Measurements from ENCODE around the gene LENG8. TPM values are rescaled to one million over a fixed set of nuclear protein-coding genes. Genes with fewer than 3 reads are reported as not detected.

The LENG8 gene
- polyA plus RNA-seq, 1 donor from 2014 or later = 24.2 TPM

DNA sequence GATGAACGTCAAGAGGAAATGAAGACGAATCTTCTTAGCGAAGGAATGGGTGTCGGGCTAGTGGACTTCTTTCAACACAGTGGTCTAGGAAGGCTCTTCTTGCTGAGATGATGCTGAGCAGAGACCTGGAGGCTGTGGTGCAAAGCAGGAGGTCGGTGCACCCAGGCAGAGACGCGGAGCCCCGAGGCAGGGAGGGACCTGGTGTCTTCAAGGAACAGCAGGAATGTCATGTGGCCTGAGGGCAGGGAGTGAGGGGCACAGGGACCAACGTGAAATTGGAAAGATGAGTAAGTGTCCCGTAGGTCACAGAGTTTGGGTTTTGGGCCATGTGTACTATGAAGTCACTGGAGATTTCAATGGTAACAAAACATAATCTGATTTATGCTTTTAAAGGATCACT, 35.5 kb downstream of the LENG8 start:
- Histone ChIP-seq H3K27me3 (ENCODE audit: insufficient read depth, low read depth, low read length) (no peaks in the 10 kb centered on the region), H3K36me3 (ENCODE audit: insufficient read depth, low read length) (no peaks in the 10 kb centered on the region), H3K27ac (ENCODE audit: low read length) (no peak overlapping the region), H3K79me2 (replicated peaks; ENCODE audit: insufficient read depth, low read length) (no peaks in the 10 kb centered on the region), H3K9me2 (ENCODE audit: insufficient read depth, low read length) (no peaks in the 10 kb centered on the region), H2AFZ (ENCODE audit: low read depth, low read length) (no peak overlapping the region), H3K9me3 (ENCODE audit: low read length) (no peaks in the 10 kb centered on the region), H4K20me1 (ENCODE audit: insufficient read depth) (no peaks in the 10 kb centered on the region), H3K4me3 (ENCODE audit: low read length) (no peak overlapping the region), H3F3A (ENCODE audit: insufficient read depth, low read length, poor library complexity, severe bottlenecking) (no peaks in the 10 kb centered on the region), H3K4me2 (ENCODE audit: low read length) (no peak overlapping the region), H3K9ac (ENCODE audit: low read length) (no peak overlapping the region)
- TF ChIP-seq, protein P1, sequence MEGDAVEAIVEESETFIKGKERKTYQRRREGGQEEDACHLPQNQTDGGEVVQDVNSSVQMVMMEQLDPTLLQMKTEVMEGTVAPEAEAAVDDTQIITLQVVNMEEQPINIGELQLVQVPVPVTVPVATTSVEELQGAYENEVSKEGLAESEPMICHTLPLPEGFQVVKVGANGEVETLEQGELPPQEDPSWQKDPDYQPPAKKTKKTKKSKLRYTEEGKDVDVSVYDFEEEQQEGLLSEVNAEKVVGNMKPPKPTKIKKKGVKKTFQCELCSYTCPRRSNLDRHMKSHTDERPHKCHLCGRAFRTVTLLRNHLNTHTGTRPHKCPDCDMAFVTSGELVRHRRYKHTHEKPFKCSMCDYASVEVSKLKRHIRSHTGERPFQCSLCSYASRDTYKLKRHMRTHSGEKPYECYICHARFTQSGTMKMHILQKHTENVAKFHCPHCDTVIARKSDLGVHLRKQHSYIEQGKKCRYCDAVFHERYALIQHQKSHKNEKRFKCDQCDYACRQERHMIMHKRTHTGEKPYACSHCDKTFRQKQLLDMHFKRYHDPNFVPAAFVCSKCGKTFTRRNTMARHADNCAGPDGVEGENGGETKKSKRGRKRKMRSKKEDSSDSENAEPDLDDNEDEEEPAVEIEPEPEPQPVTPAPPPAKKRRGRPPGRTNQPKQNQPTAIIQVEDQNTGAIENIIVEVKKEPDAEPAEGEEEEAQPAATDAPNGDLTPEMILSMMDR (IDR thresholded peaks at IDR 0.05; ENCODE audit: poor library complexity, severe bottlenecking) = no peak
- TF ChIP-seq EZH2 (IDR thresholded peaks at IDR 0.05; ENCODE audit: borderline replicate concordance, insufficient read depth, low read length, poor library complexity, severe bottlenecking) = no peak
- TF ChIP-seq RAD21 (conservative IDR thresholded peaks at IDR 0.05) = no peak
- TF ChIP-seq, protein P2, sequence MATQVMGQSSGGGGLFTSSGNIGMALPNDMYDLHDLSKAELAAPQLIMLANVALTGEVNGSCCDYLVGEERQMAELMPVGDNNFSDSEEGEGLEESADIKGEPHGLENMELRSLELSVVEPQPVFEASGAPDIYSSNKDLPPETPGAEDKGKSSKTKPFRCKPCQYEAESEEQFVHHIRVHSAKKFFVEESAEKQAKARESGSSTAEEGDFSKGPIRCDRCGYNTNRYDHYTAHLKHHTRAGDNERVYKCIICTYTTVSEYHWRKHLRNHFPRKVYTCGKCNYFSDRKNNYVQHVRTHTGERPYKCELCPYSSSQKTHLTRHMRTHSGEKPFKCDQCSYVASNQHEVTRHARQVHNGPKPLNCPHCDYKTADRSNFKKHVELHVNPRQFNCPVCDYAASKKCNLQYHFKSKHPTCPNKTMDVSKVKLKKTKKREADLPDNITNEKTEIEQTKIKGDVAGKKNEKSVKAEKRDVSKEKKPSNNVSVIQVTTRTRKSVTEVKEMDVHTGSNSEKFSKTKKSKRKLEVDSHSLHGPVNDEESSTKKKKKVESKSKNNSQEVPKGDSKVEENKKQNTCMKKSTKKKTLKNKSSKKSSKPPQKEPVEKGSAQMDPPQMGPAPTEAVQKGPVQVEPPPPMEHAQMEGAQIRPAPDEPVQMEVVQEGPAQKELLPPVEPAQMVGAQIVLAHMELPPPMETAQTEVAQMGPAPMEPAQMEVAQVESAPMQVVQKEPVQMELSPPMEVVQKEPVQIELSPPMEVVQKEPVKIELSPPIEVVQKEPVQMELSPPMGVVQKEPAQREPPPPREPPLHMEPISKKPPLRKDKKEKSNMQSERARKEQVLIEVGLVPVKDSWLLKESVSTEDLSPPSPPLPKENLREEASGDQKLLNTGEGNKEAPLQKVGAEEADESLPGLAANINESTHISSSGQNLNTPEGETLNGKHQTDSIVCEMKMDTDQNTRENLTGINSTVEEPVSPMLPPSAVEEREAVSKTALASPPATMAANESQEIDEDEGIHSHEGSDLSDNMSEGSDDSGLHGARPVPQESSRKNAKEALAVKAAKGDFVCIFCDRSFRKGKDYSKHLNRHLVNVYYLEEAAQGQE (IDR thresholded peaks at IDR 0.05; ENCODE audit: borderline replicate concordance) = no peak
- TF ChIP-seq TAF1 (IDR thresholded peaks at IDR 0.05; ENCODE audit: low read depth) = no peak
- TF ChIP-seq POLR2AphosphoS5 (IDR thresholded peaks at IDR 0.05) = no peak
- TF ChIP-seq SMC3 (conservative IDR thresholded peaks at IDR 0.05; ENCODE audit: poor library complexity) = no peak
- TF ChIP-seq MXI1 (conservative IDR thresholded peaks at IDR 0.05; ENCODE audit: poor library complexity, severe bottlenecking) = no peak
- TF ChIP-seq EP300 (conservative IDR thresholded peaks at IDR 0.05; ENCODE audit: poor library complexity, severe bottlenecking) = no peak

DNA sequence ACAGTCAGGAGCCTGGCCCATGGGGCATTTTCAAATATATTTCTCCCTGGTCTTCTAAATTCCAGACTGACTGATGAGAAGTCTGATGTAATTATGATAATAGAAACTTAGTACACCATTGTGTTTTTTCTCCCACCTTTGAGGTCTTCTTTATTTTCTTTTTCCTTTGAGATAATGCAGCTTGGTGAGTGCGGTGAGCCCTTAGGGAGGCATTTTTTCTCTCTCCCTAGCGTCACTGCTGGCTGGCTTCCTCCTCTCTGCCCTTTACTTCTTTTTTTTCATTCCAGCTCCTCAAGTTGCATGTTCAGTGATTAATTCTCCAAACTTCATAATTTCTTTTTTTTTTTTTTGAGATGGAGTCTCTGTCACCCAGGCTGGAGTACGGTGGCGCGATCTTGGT, 36.9 kb downstream of the LENG8 start:
- H3K9me2 ChIP-seq (ENCODE audit: insufficient read depth, low read length) = no peaks in the 10 kb centered on the region
- no peak overlapping the region for H3K4me3 ChIP-seq (ENCODE audit: low read length)
- no peaks in the 10 kb centered on the region for H3K36me3 ChIP-seq (ENCODE audit: insufficient read depth, low read length)
- no peak for TF ChIP-seq RAD21 (conservative IDR thresholded peaks at IDR 0.05)
- TF ChIP-seq EZH2 (IDR thresholded peaks at IDR 0.05; ENCODE audit: borderline replicate concordance, insufficient read depth, low read length, poor library complexity, severe bottlenecking) = no peak
- TF ChIP-seq EP300 (conservative IDR thresholded peaks at IDR 0.05; ENCODE audit: poor library complexity, severe bottlenecking) = no peak
- H3K27me3 ChIP-seq (ENCODE audit: insufficient read depth, low read depth, low read length) = no peaks in the 10 kb centered on the region
- no peak overlapping the region for H3K9ac ChIP-seq (ENCODE audit: low read length)
- no peak overlapping the region for H3K4me2 ChIP-seq (ENCODE audit: low read length)
- no peak overlapping the region for H2AFZ ChIP-seq (ENCODE audit: low read depth, low read length)
- no peaks in the 10 kb centered on the region for H3K79me2 ChIP-seq (replicated peaks; ENCODE audit: insufficient read depth, low read length)
- no peaks in the 10 kb centered on the region for H4K20me1 ChIP-seq (ENCODE audit: insufficient read depth)
- H3K27ac ChIP-seq (ENCODE audit: low read length) = no peak overlapping the region
- H3K9me3 ChIP-seq (ENCODE audit: low read length) = no peaks in the 10 kb centered on the region
- no peaks in the 10 kb centered on the region for H3F3A ChIP-seq (ENCODE audit: insufficient read depth, low read length, poor library complexity, severe bottlenecking)

GRCh38 chr19:54489341-54489740, 40.3 kb downstream of the LENG8 start:
- Histone ChIP-seq H3F3A (ENCODE audit: insufficient read depth, low read length, poor library complexity, severe bottlenecking) (no peaks in the 10 kb centered on the region), H3K9me2 (ENCODE audit: insufficient read depth, low read length) (no peaks in the 10 kb centered on the region), H3K27ac (ENCODE audit: low read length) (no peak overlapping the region), H3K4me3 (ENCODE audit: low read length) (no peak overlapping the region), H3K9me3 (ENCODE audit: low read length) (no peaks in the 10 kb centered on the region), H3K36me3 (ENCODE audit: insufficient read depth, low read length) (no peaks in the 10 kb centered on the region), H3K79me2 (replicated peaks; ENCODE audit: insufficient read depth, low read length) (no peaks in the 10 kb centered on the region), H3K9ac (ENCODE audit: low read length) (no peak overlapping the region), H4K20me1 (ENCODE audit: insufficient read depth) (no peaks in the 10 kb centered on the region), H3K4me2 (ENCODE audit: low read length) (no peak overlapping the region), H2AFZ (ENCODE audit: low read depth, low read length) (no peak overlapping the region), H3K27me3 (ENCODE audit: insufficient read depth, low read depth, low read length) (no peaks in the 10 kb centered on the region)
- TF ChIP-seq EP300 (conservative IDR thresholded peaks at IDR 0.05; ENCODE audit: poor library complexity, severe bottlenecking) (no peak), SMC3 (conservative IDR thresholded peaks at IDR 0.05; ENCODE audit: poor library complexity) (no peak), EZH2 (IDR thresholded peaks at IDR 0.05; ENCODE audit: borderline replicate concordance, insufficient read depth, low read length, poor library complexity, severe bottlenecking) (no peak), MXI1 (conservative IDR thresholded peaks at IDR 0.05; ENCODE audit: poor library complexity, severe bottlenecking) (no peak), TAF1 (IDR thresholded peaks at IDR 0.05; ENCODE audit: low read depth) (no peak), RAD21 (conservative IDR thresholded peaks at IDR 0.05) (no peak), POLR2AphosphoS5 (IDR thresholded peaks at IDR 0.05) (no peak)
- TF ChIP-seq, protein P2 (IDR thresholded peaks at IDR 0.05; ENCODE audit: borderline replicate concordance) = no peak
- TF ChIP-seq, protein P1 (IDR thresholded peaks at IDR 0.05; ENCODE audit: poor library complexity, severe bottlenecking) = no peak
